GM12892 (cell line): ENCODE measurements around the gene CDH1.
"Not testable (repeated sequence)": the region's sequence is repeated elsewhere in the genome, so short reads cannot be mapped to it uniquely, and the experiment has no call there.

Experiments used
- DNase-seq: peaks from one replicate; pipeline ENCODE4 v3.0.0; 2011; ENCODE audit not compliant: insufficient read length
- FAIRE-seq: peaks from 2 replicates; lab custom pipeline; 2011; peaks lifted over from hg19 to GRCh38; lab: Jason Lieb, UNC
- POLR2A ChIP-seq: IDR thresholded peaks from 2 replicates; pipeline ENCODE4 v1.6.1; 2011; ENCODE audit warnings: low read depth, low read length, control low read depth
- POLR2AphosphoS5 ChIP-seq: IDR thresholded peaks from 2 replicates; pipeline ENCODE4 v1.6.1; 2011; ENCODE audit warnings: low read depth, low read length, control low read depth
- TAF1 ChIP-seq: IDR thresholded peaks from 2 replicates; pipeline ENCODE4 v1.6.1; 2011; ENCODE audit warnings: low read depth, mild to moderate bottlenecking, control low read depth, low read length, borderline replicate concordance

Gene CDH1

DNA sequence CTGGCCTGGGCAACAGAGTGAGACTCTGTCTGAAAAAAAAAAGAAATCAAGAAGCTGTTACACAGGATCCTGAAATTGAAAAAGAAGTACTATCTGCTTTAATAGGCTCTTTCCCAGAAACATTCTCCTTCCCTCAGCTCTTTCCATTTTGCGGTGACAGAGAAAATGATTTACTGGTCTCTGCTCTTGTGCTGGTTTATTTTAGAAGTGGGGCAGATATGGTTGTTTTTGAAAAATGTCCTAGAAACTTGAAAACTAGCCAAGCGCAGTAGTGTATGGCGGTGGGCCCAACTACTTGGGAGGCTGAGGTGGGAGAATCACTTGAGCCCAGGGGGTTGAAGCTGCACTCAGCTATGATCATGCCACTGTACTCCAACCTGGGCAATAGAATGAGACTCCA is 77.4 kb downstream of the CDH1 start:
- FAIRE-seq: no peak
- TF ChIP-seq TAF1 (no peak), POLR2A (no peak), POLR2AphosphoS5 (no peak)
- no peak for DNase-seq

DNA sequence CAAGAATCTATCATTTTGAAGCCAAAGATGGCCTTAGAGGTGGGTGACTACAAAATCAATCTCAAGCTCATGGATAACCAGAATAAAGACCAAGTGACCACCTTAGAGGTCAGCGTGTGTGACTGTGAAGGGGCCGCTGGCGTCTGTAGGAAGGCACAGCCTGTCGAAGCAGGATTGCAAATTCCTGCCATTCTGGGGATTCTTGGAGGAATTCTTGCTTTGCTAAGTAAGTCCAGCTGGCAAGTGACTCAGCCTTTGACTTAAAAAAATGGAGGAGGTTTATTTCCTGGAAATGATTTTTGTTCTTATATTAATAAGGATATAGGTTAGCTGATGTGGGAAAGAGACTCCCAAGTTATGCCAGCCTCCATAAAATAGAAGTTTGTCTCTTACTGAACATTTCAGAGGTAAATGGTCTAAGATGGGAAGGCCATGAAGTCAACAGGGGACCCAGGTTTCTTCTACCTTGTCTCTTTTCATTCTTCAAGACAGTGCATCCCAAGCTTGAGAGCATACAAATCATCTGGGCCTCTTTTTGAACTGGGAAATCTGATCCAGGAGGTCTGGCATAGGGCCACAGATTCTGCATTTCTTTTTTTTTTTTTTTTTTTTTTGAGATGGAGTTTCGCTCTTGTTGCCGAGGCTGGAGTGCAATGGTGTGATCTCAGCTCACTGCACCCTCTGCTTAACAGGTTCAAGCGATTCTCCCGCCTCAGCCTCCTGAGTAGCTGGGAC is 86.5 kb downstream of the CDH1 start:
- DNase-seq (no peak), FAIRE-seq (no peak)
- TF ChIP-seq POLR2AphosphoS5 (no peak), POLR2A (no peak), TAF1 (no peak)

DNA sequence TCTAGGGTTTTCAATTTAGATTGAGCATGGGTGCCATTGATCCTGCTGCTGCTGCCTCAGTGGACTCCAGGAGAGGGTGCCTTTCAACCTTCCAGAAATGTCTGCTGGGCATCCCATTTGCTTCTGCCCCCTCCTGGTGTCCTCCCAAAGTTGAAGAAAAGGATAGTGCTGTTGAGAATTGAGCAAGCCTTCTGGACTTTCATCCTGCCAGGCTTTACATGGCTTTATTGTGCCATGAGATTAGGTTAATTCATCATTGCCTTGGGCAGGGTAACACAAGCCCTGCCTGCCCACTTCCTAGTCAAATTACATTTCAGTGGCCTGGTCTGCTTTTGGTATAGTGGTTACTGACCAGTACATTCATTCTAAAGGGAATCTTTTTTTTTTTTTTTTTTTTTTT is 88.3 kb downstream of the CDH1 start:
- no peak for FAIRE-seq
- TF ChIP-seq TAF1 (no peak), POLR2A (no peak), POLR2AphosphoS5 (no peak)
- no peak for DNase-seq

DNA sequence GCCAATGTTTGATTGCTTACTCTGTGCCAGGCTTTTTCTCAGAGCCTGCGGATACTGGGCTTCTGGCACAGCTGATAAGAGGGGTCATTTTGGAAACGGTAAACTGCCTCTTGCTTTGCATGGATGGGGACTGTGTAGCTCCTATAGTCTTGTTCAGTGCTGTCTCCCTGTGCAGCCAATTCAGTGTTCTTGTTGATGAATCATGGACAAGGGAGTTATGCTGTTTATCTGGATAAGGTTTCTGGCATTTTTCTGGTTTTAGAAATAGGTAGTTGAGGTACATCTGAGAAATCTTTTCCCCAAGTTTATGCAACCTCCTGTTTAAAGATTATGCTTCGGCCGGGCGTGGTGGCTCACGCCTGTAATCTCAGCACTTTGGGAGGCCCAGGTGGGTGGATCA is 89.6 kb downstream of the CDH1 start:
- FAIRE-seq (no peak), DNase-seq (no peak)
- TF ChIP-seq TAF1 (no peak), POLR2AphosphoS5 (no peak), POLR2A (no peak)

DNA sequence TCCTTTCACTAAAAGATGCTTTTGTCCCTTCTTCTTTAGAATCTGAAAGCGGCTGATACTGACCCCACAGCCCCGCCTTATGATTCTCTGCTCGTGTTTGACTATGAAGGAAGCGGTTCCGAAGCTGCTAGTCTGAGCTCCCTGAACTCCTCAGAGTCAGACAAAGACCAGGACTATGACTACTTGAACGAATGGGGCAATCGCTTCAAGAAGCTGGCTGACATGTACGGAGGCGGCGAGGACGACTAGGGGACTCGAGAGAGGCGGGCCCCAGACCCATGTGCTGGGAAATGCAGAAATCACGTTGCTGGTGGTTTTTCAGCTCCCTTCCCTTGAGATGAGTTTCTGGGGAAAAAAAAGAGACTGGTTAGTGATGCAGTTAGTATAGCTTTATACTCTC is 96.2 kb downstream of the CDH1 start:
- TF ChIP-seq POLR2A (no peak), POLR2AphosphoS5 (no peak), TAF1 (no peak)
- no peak for DNase-seq
- FAIRE-seq: no peak

DNA sequence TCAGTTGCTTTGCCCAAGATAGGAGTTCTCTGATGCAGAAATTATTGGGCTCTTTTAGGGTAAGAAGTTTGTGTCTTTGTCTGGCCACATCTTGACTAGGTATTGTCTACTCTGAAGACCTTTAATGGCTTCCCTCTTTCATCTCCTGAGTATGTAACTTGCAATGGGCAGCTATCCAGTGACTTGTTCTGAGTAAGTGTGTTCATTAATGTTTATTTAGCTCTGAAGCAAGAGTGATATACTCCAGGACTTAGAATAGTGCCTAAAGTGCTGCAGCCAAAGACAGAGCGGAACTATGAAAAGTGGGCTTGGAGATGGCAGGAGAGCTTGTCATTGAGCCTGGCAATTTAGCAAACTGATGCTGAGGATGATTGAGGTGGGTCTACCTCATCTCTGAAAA is 97.5 kb downstream of the CDH1 start:
- no peak for DNase-seq
- no peak for TF ChIP-seq POLR2A
- TF ChIP-seq TAF1: no peak
- TF ChIP-seq POLR2AphosphoS5: no peak
- FAIRE-seq: no peak

DNA sequence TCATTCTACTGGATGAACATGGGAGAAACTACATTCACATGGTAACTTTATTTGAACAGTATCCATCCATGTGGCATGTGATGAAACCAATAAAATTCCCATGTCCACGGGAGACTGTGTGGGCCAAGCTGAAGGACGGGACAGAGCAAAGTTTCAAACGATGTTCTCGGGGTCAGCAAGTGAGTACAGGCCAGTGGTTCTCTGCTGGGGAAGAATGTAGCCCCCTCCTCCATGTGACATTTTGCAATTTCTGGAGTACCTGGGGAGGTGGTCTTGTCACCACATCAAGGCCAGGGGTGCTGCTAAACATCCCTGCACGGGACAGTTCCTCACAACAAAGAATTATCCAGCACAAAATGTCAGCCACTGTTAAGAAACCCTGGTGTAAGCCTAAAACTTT is 98.9 kb downstream of the CDH1 start:
- TF ChIP-seq POLR2A (no peak), POLR2AphosphoS5 (no peak), TAF1 (no peak)
- DNase-seq (no peak), FAIRE-seq (no peak)

DNA sequence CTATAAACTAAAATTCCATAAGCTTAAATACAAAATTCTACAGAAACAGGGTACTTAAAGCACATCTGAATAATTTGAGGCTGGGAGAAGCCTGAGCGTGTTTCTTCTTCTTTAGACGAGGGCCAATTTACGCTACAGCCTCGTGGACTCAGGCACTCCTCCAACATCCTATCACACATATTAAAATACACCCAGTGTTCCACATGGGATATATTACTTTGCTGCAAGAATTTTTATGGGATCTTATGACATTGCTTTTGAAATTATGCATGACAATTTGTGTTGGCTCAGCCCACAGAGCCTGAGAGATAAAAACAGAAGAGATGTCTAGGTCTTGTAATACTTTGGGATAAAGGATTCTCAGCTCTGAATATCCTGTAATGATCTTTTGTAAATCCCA is 102.7 kb downstream of the CDH1 start:
- DNase-seq (no peak), FAIRE-seq (no peak)
- TF ChIP-seq POLR2A (no peak), TAF1 (no peak), POLR2AphosphoS5 (no peak)

DNA sequence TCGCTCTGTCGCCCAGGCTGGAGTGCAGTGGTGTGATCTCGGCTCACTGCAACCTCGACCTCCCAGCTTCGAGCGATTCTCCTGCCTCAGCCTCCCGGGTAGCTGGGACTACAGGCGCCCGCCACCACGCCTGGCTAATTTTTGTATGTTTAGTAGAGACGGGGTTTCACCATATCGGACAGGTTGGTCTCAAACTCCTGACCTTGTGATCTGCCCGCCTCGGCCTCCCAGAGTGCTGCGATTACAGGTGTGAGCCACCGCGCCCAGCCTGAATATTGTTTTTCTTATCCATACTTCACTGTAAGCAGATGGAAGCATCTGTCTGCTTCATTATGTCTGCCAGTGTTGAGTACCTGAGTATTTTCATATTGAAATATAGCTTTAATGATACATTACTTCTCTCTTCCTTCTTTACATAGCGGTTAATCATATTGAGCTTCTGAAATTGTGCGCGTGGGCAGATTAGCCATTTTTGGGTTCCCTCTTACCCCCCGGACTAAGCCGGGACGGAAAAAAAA is 105.9 kb downstream of the CDH1 start:
- DNase-seq: not testable (repeated sequence)
- FAIRE-seq: peak; percentile 21

DNA sequence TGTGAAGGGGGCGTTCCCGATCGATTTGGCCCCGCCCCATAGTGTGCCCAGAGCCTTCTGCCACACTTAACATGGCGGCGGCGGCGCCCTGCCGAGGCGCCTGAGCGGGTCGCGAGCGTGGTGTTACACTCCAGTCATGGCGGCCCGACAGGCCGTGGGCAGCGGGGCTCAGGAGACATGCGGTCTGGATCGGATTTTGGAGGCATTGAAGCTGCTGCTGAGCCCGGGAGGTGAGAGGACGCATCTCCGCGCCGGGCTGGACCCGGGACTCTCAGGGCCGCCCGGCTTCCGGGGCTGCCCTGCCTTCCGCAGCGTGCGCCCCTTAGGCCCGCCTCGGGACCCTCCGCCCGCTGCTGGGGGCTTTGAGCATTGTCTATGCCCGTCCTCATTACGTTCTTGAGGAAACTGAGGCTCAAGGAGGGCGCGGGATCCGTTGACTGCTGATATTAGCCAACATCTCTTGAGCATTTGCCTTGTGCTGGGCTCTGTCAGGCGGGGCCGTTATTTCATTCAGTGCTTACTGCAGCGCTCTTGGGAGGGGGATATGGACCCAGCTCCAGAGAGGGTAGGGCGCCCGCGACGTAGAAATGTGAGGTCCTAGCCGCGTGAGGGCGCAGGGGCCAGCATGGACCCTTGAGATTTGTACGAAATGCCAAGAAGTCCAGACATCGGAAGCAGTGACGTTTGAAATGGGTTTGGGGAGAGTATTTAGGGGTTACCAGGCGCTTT is 106.6 kb downstream of the CDH1 start, which contains the start of gene TANGO6:
TANGO6 (plus strand) TSS at position 50 of the 729 bp plus-strand sequence; CDS start at position 137, 87 bp downstream.
- DNase-seq (peak; percentile 78), FAIRE-seq (peak; percentile 30)
- TF ChIP-seq POLR2AphosphoS5 (peak; percentile 86; the same call in 1 of the 2 replicates), POLR2A (peak; percentile 93), TAF1 (peak; percentile 92)

DNA sequence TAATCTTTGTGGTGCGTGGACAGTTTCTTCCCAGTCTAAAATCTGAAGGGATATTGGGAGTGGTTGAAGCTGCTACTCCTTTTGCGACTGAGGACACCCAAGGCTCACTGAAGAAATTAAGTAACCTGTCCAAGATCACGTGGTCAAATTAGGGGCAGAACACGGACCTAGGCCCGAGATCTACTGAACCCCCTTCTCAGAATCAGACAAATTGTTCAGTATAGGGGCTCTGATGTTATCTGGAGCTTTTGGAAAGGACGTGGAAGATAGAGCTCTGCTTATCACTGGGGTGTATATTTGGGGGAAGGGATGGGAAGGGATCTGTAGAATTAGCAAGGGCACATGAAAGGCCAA is 107.1 kb downstream of the CDH1 start:
- TF ChIP-seq POLR2AphosphoS5 (no peak), TAF1 (no peak), POLR2A (no peak)
- no peak for DNase-seq
- FAIRE-seq: no peak

DNA sequence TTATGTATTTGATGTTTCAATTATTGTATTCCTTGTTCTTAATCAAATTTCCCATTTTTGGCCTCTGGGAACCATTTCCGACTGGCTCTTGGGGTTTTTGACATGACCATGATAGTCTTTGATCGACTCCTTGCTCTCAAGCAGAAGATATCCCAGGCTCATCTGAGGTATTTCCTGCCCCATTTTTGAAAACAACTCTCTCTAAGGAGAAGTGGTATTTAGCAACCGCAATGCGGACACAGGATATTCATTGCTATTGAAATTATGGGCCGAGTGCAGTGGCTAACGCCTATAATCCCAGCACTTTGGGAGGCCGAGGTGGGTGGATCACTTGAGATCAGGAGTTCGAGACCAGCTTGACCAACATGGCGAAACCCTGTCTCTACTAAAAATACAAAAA is 111.7 kb downstream of the CDH1 start:
- DNase-seq (no peak), FAIRE-seq (no peak)

DNA sequence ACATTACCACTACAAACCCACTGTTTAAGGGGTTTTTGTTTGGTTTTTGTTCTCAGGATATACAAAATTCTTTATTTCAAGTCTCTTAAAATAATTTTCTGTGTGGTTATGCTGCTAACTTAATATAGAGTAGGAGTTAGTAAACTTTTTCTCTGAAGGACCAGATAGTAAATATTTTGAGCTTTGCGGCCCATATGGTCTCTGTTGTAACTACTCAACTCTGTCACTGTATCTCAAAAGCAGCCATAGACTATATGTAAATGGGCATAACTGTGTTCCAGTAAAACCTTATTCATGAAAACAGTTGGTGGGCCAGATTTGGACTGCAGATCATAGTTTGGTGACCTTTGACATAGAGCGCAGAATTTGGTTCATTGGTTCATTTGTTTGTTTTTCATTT is 113.4 kb downstream of the CDH1 start:
- no peak for DNase-seq
- no peak for FAIRE-seq
- no peak for TF ChIP-seq POLR2A
- TF ChIP-seq TAF1: no peak
- no peak for TF ChIP-seq POLR2AphosphoS5

More for the DNA sequence above, 111.7 kb downstream of the CDH1 start:
- TF ChIP-seq POLR2A: no peak
- TF ChIP-seq TAF1: no peak
- TF ChIP-seq POLR2AphosphoS5: no peak
